Stimulated activated CD4-positive, alpha-beta T cell treated with anti-CD3 and anti-CD28 coated beads, Interleukin-12 subunit alpha, Interleukin-12 subunit beta, amount 100 ng/mL, for 24 hours (primary cell): ENCODE data around the gene FRG2C.
"Not testable (repeated sequence)": the region's sequence is repeated elsewhere in the genome, so short reads cannot be mapped to it uniquely, and the experiment has no call there.

Experiments used
- DNase-seq, 2 experiments: peaks; one replicate each; pipeline ENCODE4 v3.0.0-alpha.2; 2020; ENCODE audit warnings: low read depth in 2 of 2

FRG2C gene

DNA sequence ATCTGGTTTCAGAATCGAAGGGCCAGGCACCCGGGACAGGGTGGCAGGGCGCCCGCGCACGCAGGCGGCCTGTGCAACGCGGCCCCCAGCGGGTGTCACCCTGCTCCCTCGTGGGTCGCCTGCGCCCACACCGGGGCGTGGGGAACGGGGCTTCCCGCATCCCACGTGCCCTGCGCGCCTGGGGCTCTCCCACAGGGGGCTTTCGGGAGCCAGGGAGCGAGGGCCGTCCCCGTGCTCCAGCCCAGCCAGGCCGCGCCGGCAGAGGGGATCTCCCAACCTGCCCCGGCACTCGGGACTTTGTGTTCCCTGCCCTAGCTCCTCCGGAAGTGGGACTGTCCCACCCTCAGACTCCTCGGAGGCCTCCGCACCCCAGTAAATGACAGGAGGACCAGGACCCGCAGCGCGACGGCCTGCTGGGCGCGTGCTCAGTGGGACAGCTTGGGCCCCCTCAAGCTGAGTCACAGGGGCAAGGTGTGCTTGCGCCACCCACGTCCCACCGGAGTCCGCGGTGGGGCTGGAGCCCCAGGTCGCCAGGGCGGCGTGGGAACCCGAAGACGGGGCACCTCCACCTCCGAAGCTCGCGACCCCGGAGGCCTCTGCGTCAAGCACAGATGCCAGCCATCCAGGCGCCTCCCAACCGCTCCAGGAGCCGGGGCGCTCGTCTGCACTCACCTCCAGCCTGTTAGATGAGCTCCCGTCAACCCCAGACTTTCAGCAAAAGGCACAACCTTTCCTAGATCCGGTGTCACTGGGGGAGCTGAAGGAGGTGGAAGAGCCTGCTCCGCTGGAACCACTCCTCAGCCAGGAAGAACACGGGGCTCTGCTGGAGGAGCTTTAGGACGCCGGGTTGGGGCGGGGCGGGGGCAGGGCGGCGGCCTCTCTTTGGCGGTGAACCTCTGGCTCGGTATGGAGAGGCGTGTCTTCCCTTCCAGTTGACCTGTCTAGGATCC is 5.5 kb downstream of the FRG2C start:
- DNase-seq = not testable (repeated sequence)

DNA sequence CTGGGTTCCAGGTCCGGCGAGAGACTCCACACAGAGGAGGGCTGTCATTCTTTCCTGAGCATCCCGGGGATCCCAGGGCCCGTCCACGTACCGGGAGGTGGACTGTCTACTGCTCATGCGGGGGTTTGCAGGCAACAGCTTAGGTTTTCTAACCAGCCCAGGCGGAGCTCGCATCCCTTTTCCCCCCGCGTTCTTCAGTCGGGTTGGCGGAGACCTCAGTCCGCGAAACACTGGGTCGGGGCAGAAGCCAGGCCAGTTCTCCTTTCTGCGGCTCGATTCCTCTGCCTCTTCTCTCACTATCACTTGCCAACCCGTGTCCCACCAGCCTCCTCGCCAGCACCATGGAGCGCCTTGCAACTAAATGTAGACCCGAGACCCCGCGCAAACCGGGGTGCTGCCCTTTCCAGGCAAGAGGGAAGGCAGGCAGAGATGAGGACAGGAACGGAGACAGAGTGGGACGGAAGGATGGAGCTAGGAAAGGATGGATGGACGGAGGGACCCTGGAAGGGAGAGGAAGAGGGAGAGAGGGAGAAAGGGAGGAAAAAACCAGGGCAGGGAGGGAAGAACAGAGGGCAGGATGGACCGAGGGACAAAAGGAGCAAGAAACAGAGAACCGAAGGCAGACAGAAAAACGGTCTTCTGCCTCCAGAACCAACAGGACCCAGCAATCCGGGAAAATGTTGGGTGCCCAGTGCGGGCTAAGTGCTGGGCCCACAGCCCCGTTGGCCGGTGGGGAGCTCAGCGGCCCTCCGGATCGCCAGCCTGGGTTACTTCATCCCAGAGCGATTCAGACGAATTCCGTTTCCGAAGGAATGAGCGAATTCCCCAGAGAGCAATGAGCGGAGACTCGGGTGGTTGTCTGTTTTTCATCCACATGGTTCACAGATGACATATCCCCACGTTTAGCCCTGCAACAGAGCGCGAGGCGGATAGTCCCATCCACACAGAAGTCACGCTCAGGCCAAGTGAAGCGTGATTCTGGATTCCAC is 6.5 kb downstream of the FRG2C start:
- DNase-seq = not testable (repeated sequence)

DNA sequence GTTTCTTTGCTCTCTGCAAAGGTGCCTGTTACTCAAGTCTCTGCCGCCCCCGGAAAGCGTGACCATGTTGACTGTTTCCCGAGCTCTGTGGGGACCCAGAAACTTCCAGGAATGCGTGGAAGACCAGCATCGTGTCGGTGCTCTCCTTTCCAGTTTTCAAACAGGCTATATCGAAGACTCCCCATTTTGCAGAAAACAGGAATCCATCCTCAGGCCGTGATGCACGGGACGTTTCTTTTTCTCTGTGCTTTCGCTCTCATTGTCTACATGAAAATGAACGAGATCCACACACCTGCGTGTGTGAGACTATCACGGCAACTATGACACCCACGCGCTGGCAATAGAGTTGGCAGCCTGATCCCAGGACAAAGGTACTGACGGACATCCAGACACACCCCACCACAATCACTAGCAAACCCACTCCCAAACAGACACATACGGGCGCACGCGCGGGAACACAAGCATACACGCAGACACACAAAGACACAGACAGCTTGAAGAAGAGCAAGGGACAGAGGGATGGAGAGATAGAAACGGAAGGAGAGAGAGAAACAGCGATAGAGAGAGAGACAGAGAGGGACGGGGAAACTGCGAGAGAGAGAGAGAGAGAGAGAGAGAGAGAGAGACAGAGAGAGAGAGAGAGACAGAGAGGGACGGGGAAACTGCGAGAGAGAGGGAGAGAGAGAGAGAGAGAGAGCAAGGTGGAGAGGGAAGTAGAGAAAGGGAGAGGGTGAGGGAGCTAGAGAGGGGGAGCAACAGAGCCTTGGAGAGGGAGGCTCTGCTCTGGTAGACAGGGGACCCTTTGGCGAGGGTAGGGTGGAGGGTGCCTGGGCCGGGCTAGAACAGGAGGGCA is 7.4 kb downstream of the FRG2C start:
- not testable (repeated sequence) for DNase-seq

DNA sequence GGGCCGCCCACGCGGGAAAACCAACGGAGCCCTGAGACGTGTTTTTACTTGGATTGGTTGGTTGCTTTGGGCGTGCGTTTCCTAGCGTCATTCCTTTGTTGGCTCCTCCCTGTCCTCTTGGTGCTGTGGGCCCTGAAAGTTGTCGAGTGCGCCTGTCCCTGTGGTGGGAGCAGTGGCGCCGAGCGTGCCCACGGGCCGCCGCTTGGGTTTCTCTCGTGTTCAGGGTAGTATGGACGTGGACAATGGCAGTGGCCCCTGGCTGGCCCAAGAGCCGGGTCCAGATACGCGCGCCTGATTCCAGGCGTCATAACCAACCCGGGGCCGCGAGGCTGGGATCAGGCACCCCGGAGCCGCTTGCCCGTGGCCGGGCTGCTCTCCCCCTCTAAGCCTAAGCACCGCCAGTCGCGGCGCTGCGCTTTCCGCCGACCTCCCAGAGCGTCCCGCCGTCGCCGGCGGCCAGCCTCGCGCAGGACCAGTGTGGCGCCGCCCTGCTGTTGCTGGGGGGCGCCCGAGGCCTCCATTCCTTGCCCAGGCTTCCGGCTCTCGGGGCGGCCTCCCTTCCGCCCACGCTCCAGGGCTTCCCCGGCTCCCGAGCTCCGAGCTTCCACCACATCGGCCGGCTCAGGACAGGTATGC is 8.1 kb downstream of the FRG2C start:
- DNase-seq = not testable (repeated sequence)

DNA sequence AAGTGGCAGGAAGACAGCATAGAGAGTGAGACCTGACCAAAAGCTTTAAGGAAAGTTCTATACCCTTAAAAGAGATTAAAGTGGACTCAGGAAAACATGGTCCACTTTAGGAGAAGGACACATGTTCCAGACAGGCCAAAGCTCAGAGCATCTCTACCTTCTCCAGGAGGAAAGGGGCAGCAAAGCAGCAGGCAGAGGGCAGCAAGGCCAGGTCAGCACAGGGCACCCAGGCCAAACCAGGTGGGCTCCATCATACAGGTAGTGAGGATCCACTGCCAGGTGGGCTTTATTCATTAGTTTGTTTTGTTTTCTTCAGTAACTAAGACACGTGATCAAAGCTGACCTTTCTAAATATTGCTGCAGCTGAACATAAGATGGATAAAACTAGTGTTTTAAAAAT is 19.8 kb downstream of the FRG2C start:
- not testable (repeated sequence) for DNase-seq

DNA sequence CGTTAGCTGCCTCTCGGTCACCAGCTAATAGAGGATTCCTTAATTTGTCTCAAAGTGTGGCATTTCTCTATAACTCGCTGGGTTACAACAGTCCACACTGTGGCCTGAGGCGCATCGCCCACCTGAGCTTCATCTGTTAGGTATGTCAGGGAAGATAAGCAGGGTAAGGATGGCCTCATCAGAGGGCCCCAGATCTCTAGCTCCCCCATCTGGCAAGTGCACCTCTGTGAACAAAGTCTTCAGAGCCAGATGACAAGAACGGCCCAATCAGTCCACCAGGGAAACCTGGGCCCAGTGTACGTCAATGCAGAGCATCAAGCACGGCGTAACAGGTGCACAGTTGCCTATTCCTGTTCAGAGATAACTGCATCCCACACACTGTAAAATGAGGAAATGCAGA is 23.2 kb downstream of the FRG2C start:
- DNase-seq = no peak

DNA sequence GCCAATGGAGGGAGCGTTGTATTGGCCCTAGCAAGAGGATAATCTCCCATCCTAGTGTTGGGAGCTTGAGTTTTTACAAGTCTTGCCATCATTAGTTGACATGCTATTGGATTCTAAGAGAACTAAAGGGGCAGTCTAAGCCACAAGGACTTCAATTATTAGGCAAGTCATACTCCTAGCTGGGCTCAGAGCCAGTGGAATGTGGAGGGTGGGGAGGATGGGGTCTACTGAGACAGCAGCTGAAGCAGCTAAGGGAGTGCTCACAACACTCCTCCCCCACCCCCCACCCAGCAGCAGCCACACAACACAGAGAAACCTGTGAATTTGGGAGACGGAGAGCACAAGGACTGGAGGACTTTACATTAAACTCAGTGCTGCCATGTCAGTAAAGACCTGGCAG is 27.9 kb downstream of the FRG2C start:
- DNase-seq = no peak
